NT2/D1 (cell line): ENCODE data around the gene BST2.
A peak's percentile ranks its signal among the peaks of the same experiment; 100 is the strongest.

ENCODE experiments used
- DNase-seq: peaks from one replicate; pipeline ENCODE4 v3.0.0-alpha.2; 2011; ENCODE audit warnings: low read depth, low spot score
- H3K27me3 ChIP-seq: 2 replicates; pipeline ENCODE4 v1.6.0; 2011; ENCODE audit warnings: mild to moderate bottlenecking; ENCODE audit not compliant: insufficient read length, insufficient read depth
- H3K36me3 ChIP-seq: 2 replicates; pipeline ENCODE4 v1.6.1; 2011; ENCODE audit warnings: mild to moderate bottlenecking, low read length, mixed read lengths; ENCODE audit not compliant: insufficient read depth, insufficient read length
- H3K4me1 ChIP-seq: 2 replicates; pipeline ENCODE4 v1.5.1; 2011; ENCODE audit not compliant: insufficient read depth, insufficient read length
- H3K4me3 ChIP-seq: 2 replicates; pipeline ENCODE4 v1.5.1; 2011; ENCODE audit warnings: low read depth; ENCODE audit not compliant: insufficient read length
- H3K9ac ChIP-seq: 2 replicates; pipeline ENCODE4 v1.6.0; 2011; ENCODE audit warnings: low read depth; ENCODE audit not compliant: insufficient read length
- H3K9me3 ChIP-seq: 2 replicates; pipeline ENCODE4 v1.5.1; 2011; ENCODE audit warnings: mild to moderate bottlenecking, low read length; ENCODE audit not compliant: insufficient read depth
- SUZ12 ChIP-seq: IDR thresholded peaks from 2 replicates; pipeline ENCODE4 v1.6.1; 2011; ENCODE audit not compliant: insufficient read length, insufficient read depth; ENCODE audit errors: extremely low read depth
- YY1 ChIP-seq: IDR thresholded peaks from 2 replicates; pipeline ENCODE4 v1.6.1; 2011; ENCODE audit not compliant: insufficient read length, insufficient read depth
- ZNF274 ChIP-seq: IDR thresholded peaks from 2 replicates; pipeline ENCODE4 v1.6.1; 2011; ENCODE audit warnings: mild to moderate bottlenecking, low read depth, low read length

Gene BST2

GRCh38 chr19:17418710-17419109, 13.3 kb upstream of the BST2 start:
- peak overlapping the region; percentile 45 for H3K9ac ChIP-seq

GRCh38 chr19:17415121-17415520, 9.7 kb upstream of the BST2 start:
- no peaks in the 10 kb centered on the region for H3K9me3 ChIP-seq
- H3K4me3 ChIP-seq = no peak overlapping the region
- no peak for TF ChIP-seq ZNF274
- no peak for TF ChIP-seq SUZ12
- TF ChIP-seq YY1 = no peak
- H3K4me1 ChIP-seq = peaks cover 6% of the 10 kb centered on the region
- H3K27me3 ChIP-seq = peaks cover under 1% of the 10 kb centered on the region
- DNase-seq = peak; percentile 94
- peak overlapping the region; percentile 17 for H3K9ac ChIP-seq
- H3K36me3 ChIP-seq = peaks cover 4% of the 10 kb centered on the region

More at GRCh38 chr19:17418710-17419109, 13.3 kb upstream of the BST2 start:
- peaks cover 6% of the 10 kb centered on the region for H3K4me1 ChIP-seq
- no peak for TF ChIP-seq ZNF274
- TF ChIP-seq SUZ12 = no peak
- no peak for TF ChIP-seq YY1
- no peaks in the 10 kb centered on the region for H3K9me3 ChIP-seq
- DNase-seq = no peak
- no peak overlapping the region for H3K4me3 ChIP-seq
- H3K36me3 ChIP-seq = peaks cover 8% of the 10 kb centered on the region
- peaks cover 8% of the 10 kb centered on the region for H3K27me3 ChIP-seq

DNA sequence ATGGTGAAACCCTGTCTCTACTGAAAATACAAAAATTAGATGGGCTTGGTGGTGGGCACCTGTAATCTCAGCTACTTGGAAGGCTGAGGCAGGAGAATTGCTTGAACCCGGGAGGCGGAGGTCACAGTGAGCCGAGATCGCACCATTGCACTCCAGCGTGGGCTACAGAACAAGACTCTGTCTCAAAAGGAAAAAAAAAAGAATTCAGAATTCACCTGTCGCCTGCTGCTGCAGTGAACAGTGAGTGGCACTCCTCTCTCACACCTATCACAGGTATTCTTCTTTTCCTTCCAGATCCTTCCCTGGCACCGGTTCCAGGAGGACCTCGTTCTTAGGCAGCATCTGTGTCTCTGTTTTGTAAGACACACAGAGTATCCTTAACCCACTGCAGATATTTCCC, 8.7 kb upstream of the BST2 start:
- H3K36me3 ChIP-seq = peaks cover 4% of the 10 kb centered on the region
- H3K27me3 ChIP-seq = no peaks in the 10 kb centered on the region
- H3K9me3 ChIP-seq = no peaks in the 10 kb centered on the region
- no peak overlapping the region for H3K4me3 ChIP-seq
- H3K4me1 ChIP-seq = peaks cover 6% of the 10 kb centered on the region
- no peak for DNase-seq
- TF ChIP-seq ZNF274 (no peak), SUZ12 (no peak)
- no peak overlapping the region for H3K9ac ChIP-seq

GRCh38 chr19:17411801-17412200, 6.4 kb upstream of the BST2 start:
- H3K27me3 ChIP-seq = no peaks in the 10 kb centered on the region
- no peak overlapping the region for H3K4me3 ChIP-seq
- H3K36me3 ChIP-seq = peaks cover 4% of the 10 kb centered on the region
- H3K9ac ChIP-seq = no peak overlapping the region
- H3K9me3 ChIP-seq = no peaks in the 10 kb centered on the region
- TF ChIP-seq ZNF274 (no peak), YY1 (no peak), SUZ12 (no peak)
- no peak for DNase-seq
- peaks cover 4% of the 10 kb centered on the region for H3K4me1 ChIP-seq

GRCh38 chr19:17409990-17410389, 4.6 kb upstream of the BST2 start:
- Histone ChIP-seq H3K9ac (no peak overlapping the region), H3K9me3 (no peaks in the 10 kb centered on the region), H3K27me3 (no peaks in the 10 kb centered on the region), H3K4me1 (peaks cover 4% of the 10 kb centered on the region), H3K4me3 (no peak overlapping the region), H3K36me3 (peaks cover 4% of the 10 kb centered on the region)
- TF ChIP-seq ZNF274 (no peak), YY1 (no peak), SUZ12 (no peak)
- DNase-seq = no peak

DNA sequence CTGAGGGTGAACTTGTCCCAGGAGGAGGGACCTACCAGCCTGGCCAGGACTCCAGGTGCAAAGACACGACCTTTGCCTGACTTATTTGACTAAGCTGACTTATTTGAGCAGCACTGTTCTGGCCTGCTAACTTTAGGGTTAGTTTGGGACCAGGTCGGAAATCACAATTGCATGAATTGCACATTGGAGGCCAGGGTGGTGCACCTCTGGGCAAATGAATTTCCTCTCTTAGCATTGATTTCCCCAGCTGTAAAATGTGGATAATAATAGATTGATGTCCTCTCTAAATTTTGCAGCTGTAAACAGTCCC, 1.4 kb upstream of the BST2 start:
- Histone ChIP-seq H3K9me3 (no peaks in the 10 kb centered on the region), H3K36me3 (peaks cover 10% of the 10 kb centered on the region), H3K27me3 (no peaks in the 10 kb centered on the region), H3K4me1 (peaks cover 6% of the 10 kb centered on the region), H3K4me3 (peak overlapping the region; percentile 78), H3K9ac (peak overlapping the region; percentile 54)
- TF ChIP-seq ZNF274 (no peak), YY1 (no peak), SUZ12 (no peak)
- no peak for DNase-seq

- Histone ChIP-seq H3K4me3 (peak overlapping the region; percentile 78), H3K4me1 (peaks cover 9% of the 10 kb centered on the region), H3K36me3 (peaks cover 16% of the 10 kb centered on the region), H3K9ac (peak overlapping the region; percentile 54), H3K9me3 (no peaks in the 10 kb centered on the region), H3K27me3 (no peaks in the 10 kb centered on the region)
- TF ChIP-seq SUZ12 = no peak
- TF ChIP-seq ZNF274 = no peak
- no peak for TF ChIP-seq YY1
- no peak for DNase-seq
These were observed 836 bp upstream of the BST2 start for GRCh38 chr19:17406046-17406886.
